Prostate gland (tissue), 2 donors: Measurements from ENCODE around the gene TRRAP.

Experiments
- POLR2A ChIP-seq: fragments of 450-650 bp; IDR thresholded peaks from one replicate; pipeline ENCODE4 v1.6.1; 2016; ENCODE audit warnings: antibody characterized with exemption, mild to moderate bottlenecking
- POLR2AphosphoS5 ChIP-seq: sonication (generic); formaldehyde crosslinking; IDR thresholded peaks from one replicate; pipeline ENCODE4 v1.6.1; 2017; ENCODE audit warnings: antibody characterized with exemption
- TF ChIP-seq, protein P1 (sequence below), 4 experiments: fragments of 200-600 bp in 2 of 4; fragments of 450-650 bp in 2 of 4; sonication (generic) in 2 of 4; IDR thresholded peaks; 1 replicate in 3 of 4; 2 replicates in 1 of 4; pipeline ENCODE4 v1.5.1; 2016 to 2019; ENCODE audit warnings: antibody characterized with exemption in 4 of 4, mild to moderate bottlenecking in 2 of 4, moderate library complexity in 2 of 4

- TF ChIP-seq, protein P1, sequence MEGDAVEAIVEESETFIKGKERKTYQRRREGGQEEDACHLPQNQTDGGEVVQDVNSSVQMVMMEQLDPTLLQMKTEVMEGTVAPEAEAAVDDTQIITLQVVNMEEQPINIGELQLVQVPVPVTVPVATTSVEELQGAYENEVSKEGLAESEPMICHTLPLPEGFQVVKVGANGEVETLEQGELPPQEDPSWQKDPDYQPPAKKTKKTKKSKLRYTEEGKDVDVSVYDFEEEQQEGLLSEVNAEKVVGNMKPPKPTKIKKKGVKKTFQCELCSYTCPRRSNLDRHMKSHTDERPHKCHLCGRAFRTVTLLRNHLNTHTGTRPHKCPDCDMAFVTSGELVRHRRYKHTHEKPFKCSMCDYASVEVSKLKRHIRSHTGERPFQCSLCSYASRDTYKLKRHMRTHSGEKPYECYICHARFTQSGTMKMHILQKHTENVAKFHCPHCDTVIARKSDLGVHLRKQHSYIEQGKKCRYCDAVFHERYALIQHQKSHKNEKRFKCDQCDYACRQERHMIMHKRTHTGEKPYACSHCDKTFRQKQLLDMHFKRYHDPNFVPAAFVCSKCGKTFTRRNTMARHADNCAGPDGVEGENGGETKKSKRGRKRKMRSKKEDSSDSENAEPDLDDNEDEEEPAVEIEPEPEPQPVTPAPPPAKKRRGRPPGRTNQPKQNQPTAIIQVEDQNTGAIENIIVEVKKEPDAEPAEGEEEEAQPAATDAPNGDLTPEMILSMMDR (IDR thresholded peaks at IDR 0.05) = no peak
- no peak for TF ChIP-seq POLR2A
- no peak for TF ChIP-seq POLR2AphosphoS5
Measured at GRCh38 chr7:99008921-99009530, 130.7 kb downstream of the TRRAP start.
